Posterior vena cava (tissue), 2 donors: Measurements from ENCODE around the gene NETO2. TPM values are rescaled to one million over a fixed set of nuclear protein-coding genes. Genes with fewer than 3 reads are reported as not detected.
A peak's percentile ranks its signal among the peaks of the same experiment; 100 is the strongest.
"Not testable (repeated sequence)": the region's sequence is repeated elsewhere in the genome, so short reads cannot be mapped to it uniquely, and the experiment has no call there.

Experiments used
- DNase-seq: peaks from one replicate; pipeline ENCODE4 v3.0.0-alpha.2; 2020; ENCODE audit warnings: low spot score
- intact Hi-C, 2 donors: fragments of 100-400 bp; cut with DNase I; formaldehyde crosslinking; loops; one replicate each; pipeline versions ENCODE4 v1.14.1 to v1.14.2; 2022 to 2023
- long read RNA-seq, 2 donors: library from polyadenylated mRNA; unstranded; transcript quantifications; one replicate each; pipeline ENCODE4 v2.0.0, GENCODE V29; 2020 to 2021
- total RNA-seq, 2 donors: library from RNA; stranded (reverse); fragmentation: NEBNext Ultra II Directional; extraction: Animal tissue kit (Norgen Biotek cat#: 25700); gene quantifications; one replicate each; pipeline ENCODE4 v1.2.1, GENCODE V29; 2021
- donor health status: DM: yes; HTN: yes; CAD: no.
- donor health status: DM: yes; HTN: yes; CAD: no.

Gene NETO2
- 1 to 10 TPM; 1.3 to 2.6 TPM for total RNA-seq
- long read RNA-seq, donor 1, result 0 reads
- long read RNA-seq, donor 2, result 0 reads

- DNase-seq, result peak; percentile 84
- intact Hi-C loops, result loop anchor here (10.0 kb wide), 1 partner anchor 1011 kb away; the partner anchor contains the start of gene ABCC12 (in 2 of the 2)
Measured at GRCh38 chr16:47143677-47144558, at the start of gene NETO2. TSS of gene NETO2 (minus strand) at chr16:47143945. CDS start at chr16:47143612, 333 bp downstream.

GRCh38 chr16:47182318-47182717 lies 38.6 kb upstream of the NETO2 start:
- DNase-seq, result no peak
- intact Hi-C loops, result no loop called here

DNA sequence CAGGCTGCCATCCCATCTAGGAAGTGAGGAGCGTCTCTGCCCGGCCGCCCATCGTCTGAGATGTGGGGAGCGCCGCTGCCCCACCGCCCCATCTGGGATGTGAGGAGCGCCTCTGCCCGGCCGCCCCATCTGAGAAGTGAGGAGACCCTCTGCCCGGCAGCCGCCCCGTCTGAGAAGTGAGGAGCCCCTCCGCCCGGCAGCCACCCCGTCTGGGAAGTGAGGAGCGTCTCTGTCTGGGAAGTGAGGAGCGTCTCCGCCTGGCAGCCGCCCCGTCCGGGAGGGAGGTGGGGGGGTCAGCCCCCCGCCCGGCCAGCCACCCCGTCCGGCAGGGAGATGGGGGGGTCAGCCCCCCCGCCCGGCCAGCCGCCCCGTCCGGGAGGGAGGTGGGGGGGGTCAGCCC lies 37.3 kb upstream of the NETO2 start:
- DNase-seq, intact Hi-C loops: not testable (repeated sequence)

- DNase-seq, result no peak
- intact Hi-C loops, result no loop called here
Measured at GRCh38 chr16:47180073-47180472, 36.3 kb upstream of the NETO2 start.

GRCh38 chr16:47175152-47175551 lies 31.4 kb upstream of the NETO2 start:
- DNase-seq, result no peak
- intact Hi-C loops, result no loop called here

- no peak for DNase-seq
- intact Hi-C loops, result no loop called here
Measured at GRCh38 chr16:47162670-47163420, 19.1 kb upstream of the NETO2 start.

DNA sequence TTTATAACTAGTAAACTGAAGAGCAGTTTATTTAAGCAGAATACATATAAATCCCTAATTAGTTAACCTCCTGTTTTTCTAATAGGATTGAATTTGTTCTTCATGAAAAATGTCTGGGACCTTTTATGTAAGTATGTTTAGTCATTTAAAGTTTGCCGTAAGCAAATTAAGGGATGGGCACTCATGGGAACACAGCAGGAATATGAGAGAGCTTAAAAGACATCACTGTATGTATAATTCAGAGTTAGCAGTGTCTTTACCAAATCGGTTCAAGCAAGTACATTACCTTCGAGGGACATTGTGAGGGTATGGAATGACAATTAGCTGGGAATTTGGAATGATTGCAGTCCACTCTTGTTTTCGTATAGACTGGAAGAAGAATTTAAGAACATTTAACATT lies 17.7 kb upstream of the NETO2 start:
- intact Hi-C loops, result no loop called here
- no peak for DNase-seq

DNA sequence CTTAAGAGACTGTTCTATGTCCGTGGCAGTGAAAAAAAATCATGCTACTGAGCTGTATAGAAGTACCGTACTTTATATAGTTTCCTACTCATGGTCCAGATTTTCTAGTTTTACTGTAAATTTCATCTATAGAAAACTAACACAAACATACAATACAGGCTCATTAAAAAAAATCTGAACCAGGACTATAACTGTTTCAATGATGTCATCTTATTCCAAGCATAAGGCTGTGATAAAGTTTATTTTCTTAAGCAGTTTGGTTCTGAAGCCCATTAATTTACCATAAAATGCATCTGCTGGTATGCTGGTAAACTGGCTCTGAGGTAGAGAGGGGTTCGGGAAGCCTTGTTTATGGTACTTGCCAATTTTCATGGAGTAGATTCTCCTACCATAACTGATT lies 16.7 kb upstream of the NETO2 start:
- DNase-seq, result no peak
- intact Hi-C loops, result no loop called here

DNA sequence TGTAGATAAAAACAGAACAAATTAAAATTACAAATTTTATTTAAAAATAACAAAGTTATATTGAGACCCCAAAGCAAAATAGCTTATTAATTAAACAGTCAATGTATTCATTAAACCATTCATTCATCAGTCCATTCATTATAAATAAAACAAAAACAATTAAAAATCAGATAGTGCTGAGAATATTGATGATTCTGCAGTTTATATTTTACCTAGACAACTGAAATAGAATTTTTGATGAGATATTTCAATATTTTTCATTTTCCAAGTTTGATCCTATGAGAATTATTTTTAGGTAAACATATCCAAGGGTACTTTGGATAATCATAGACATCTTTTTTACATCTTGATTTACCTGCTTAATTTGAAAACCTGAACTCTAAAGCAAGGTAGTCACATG lies 15.2 kb upstream of the NETO2 start:
- DNase-seq, result no peak
- intact Hi-C loops, result no loop called here

DNA sequence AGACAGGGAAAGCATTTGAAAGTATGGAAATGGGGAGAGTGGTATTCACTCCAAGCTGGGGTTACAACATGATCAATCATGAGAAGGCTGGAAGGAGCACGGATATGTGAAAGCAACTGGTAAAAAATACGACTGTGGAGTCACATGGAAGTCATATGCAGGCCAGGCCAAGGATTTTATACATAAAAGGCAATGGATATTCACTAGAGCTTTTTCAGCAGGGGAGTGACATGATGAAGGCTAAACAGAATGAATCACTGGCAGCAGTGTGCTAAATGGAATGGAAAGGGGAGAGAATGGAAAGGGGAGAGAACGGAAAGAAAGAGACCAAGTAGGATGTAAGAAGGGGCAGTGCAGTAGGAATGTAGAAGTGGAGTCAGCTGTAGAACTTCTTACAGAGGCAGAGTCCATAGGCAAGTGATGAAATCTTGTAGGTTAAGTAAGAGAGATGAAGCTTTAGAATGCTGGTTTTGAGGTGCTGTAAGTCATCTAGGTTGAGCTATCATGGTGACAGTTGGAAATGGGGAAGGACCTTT lies 13.0 kb upstream of the NETO2 start:
- intact Hi-C loops, result no loop called here
- no peak for DNase-seq

- intact Hi-C loops, DNase-seq: not testable (repeated sequence)
Measured at GRCh38 chr16:47152501-47152900, 8.8 kb upstream of the NETO2 start.

DNA sequence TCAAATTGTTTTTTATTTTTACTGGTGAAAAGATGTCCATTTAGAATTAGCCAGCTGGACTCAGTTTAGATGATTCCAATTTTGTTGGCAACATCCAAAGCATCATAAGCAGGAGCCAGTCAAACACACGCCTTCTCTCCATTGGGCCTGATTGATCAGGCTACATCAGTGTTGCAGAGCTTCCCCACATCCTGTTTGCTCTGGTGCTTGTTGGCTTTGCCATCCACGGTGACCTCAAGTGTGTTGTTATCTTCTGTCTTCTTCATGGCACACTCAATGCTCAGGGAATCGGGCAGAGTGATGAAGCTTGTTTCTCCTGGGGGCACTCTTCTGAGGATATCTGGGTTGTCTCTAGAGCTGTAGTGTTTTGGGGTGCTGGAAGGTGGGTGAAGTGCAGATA lies 6.3 kb upstream of the NETO2 start:
- intact Hi-C loops, result no loop called here
- no peak for DNase-seq

- DNase-seq, result no peak
- intact Hi-C loops, result loop anchor here (10.0 kb wide), 1 partner anchor 1010 kb away; the partner anchor contains the start of gene ABCC12 (in 2 of the 2)
Measured at GRCh38 chr16:47144559-47144877, 773 bp upstream of the NETO2 start.

DNA sequence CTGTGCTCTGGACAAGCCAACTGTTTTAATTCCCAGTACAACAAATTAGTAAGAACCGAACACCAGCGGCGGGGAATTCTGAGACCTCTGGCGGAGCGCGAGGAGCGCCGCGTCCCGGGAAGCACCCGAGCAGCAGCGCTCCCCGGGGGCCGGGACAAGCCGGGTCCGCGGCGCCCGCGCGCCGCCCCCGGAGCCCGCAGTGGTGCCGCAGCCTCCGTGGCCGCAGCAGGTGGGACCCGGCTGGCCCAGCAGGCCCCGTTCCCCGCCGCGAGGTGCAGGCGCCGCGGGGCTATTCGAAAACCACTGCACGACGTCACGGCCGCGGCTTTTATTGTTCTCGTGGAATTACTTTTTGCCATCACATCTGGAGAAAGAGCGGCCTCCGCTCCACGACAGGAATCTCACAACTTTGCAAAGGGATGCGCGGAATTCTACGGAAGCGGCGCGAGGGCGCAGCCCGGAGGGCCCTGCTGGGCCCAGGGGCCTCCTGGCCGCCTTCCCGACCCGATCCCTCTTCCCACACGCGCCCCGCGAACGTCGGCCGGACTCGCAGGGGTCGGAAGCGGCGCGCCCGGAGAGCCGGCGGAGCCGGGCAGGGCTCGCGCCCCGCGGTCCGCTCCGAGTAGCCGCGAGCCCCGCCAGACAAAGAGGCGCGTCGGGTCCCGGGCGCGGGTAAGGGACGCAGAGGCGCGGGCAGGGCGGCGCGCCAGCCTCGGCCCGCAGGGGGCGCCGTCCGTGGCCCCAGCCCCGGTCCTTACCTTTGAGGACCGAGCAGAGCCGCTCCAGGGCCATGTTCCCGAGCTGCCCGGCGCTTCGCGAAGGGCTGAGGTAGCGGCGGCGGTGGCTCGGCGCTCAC lies 696 bp downstream of the NETO2 start:
- intact Hi-C loops, result loop anchor here (10.0 kb wide), 1 partner anchor 1012 kb away; the partner anchor contains the start of gene ABCC12 (in 2 of the 2)
- DNase-seq, result peak; percentile 82

DNA sequence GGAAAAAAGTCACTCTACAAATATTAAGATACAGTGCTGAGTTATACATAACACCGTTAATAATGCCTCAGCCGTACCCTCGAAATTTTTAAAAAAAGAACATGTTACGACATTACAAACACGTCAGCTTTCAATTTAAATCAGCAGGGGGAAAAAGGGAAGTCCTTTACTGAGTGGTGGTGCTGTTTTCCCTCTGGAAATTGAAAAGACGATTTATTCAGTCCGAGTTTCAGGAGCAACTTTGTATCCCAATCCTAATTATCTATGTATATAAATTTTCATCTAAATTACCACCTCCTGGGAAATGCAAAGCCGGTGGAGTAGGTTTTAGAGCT lies 1.3 kb downstream of the NETO2 start:
- DNase-seq, result no peak
- intact Hi-C loops, result loop anchor here (10.0 kb wide), 1 partner anchor 1012 kb away; the partner anchor contains the start of gene ABCC12 (in 2 of the 2)

DNA sequence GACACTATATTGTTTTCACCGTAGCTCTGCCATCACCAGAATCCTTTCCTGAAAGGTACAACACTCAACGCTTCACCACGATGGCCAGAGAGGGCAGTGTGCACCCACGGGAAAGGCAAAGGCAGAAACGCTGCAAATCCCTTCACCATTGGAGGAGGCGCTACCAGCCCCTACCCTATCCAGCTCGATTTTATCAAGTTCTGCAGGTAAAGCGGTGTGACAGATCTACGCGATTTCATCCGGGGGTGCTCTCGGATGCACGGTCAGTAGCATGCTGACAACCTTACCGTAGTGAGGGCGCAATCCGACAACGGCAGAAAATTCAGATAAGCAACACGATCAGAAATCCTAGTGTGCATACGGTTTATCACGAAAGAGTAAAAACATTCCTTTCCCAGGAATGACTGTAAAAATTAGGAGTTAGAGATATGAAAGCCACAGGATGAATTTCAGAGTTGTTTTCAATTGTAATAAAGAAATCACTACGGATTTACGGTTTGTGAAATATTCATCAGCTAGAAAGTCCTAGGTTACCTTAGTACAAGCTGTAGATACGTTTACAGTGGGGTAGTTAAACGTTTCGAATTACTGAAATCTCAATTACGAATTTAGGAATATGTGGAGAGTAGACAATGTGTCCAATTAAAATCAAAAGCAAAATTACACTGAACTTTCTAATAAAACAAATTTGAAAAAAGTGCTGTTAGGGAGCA lies 1.8 kb downstream of the NETO2 start:
- DNase-seq, result peak; percentile 90
- intact Hi-C loops, result loop anchor here (10.0 kb wide), 1 partner anchor 1013 kb away; the partner anchor contains the start of gene ABCC12 (in 2 of the 2)

- no peak for DNase-seq
- intact Hi-C loops, result loop anchor here (10.0 kb wide), 1 partner anchor 1014 kb away; the partner anchor contains the start of gene ABCC12 (in 2 of the 2)
Measured at GRCh38 chr16:47140686-47141085, 3.1 kb downstream of the NETO2 start.

GRCh38 chr16:47139561-47140185 lies 4.1 kb downstream of the NETO2 start:
- no peak for DNase-seq
- intact Hi-C loops, result loop anchor here (10.0 kb wide), 1 partner anchor 1015 kb away; the partner anchor contains the start of gene ABCC12 (in 2 of the 2)
